ENCODE measurements around the gene ANKRD31. TPM values are rescaled to one million over a fixed set of nuclear protein-coding genes. Genes with fewer than 3 reads are reported as not detected.

Gene ANKRD31
- total RNA-seq, 1 donor from 2014 or later, result 0.12 TPM

DNA sequence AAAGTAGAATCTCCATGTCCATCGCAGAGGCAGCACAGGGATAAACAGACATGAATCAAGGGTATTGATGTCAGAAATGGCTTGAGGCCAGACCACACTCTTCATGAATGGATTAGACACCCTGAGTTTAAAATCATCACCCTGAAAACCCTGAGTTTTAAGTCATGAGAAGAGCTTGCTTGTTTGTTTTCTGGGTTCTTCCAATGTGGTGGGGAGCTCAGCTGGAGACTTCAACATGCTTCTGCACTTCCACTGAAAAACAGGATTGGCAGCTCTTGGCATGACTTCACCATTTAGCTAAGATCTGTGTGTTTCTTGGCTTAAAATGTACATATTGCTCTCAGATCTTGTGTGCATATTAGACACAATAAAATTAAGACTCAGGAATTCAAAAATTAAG, 194.2 kb downstream of the ANKRD31 start:
- TF ChIP-seq, protein P1, sequence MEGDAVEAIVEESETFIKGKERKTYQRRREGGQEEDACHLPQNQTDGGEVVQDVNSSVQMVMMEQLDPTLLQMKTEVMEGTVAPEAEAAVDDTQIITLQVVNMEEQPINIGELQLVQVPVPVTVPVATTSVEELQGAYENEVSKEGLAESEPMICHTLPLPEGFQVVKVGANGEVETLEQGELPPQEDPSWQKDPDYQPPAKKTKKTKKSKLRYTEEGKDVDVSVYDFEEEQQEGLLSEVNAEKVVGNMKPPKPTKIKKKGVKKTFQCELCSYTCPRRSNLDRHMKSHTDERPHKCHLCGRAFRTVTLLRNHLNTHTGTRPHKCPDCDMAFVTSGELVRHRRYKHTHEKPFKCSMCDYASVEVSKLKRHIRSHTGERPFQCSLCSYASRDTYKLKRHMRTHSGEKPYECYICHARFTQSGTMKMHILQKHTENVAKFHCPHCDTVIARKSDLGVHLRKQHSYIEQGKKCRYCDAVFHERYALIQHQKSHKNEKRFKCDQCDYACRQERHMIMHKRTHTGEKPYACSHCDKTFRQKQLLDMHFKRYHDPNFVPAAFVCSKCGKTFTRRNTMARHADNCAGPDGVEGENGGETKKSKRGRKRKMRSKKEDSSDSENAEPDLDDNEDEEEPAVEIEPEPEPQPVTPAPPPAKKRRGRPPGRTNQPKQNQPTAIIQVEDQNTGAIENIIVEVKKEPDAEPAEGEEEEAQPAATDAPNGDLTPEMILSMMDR (conservative IDR thresholded peaks at IDR 0.05; ENCODE audit: low read depth, low read length), result no peak
- no peak for DNase-seq (ENCODE audit: low read depth)
- no peak overlapping the region for H3K4me3 ChIP-seq (ENCODE audit: low read depth, low read length)

DNA sequence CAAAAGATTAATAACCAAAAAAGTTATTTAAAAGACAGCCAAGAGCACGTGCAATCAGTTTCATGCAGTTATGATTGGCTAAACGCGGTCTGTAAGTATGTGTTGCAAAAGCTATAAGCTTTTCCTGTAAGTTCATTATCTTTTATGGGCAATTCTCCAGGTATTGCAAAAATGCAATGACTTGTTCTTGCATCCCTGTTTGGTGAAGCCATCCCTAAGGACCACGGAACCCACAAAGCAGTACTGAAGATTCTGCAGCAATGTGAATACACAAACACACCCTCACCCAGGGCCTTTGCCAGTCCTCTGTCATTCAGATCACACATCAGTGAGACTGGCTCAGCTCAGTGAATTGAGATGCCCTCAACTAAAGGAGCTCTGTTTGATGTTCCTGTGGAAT, 195.7 kb downstream of the ANKRD31 start:
- no peak overlapping the region for H3K4me3 ChIP-seq (ENCODE audit: low read depth, low read length)
- TF ChIP-seq, protein P1 (conservative IDR thresholded peaks at IDR 0.05; ENCODE audit: low read depth, low read length), result no peak
- no peak for DNase-seq (ENCODE audit: low read depth)

DNA sequence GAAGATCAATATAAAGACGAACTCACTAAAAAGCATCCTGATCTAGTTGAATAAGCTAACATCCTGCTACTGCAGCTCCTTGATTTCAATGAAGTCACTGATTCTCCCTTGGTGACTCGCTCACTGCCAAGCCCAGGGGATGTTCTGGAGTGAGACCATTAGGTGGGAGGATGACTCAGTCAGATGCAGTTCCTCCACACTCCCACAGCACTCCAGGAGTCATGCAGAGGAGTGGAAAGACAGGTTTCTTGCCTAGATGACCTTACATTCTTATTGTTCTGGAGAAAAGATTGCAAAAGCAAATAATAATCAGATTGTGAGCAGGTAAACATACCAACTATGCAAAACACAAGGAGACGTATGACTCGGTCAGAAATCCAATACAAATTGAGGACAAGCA, 199.6 kb downstream of the ANKRD31 start:
- peak; percentile 69 for DNase-seq (ENCODE audit: low read depth)
- H3K4me3 ChIP-seq (ENCODE audit: low read depth, low read length), result no peak overlapping the region
- TF ChIP-seq, protein P1 (conservative IDR thresholded peaks at IDR 0.05; ENCODE audit: low read depth, low read length), result peak; percentile 4

DNA sequence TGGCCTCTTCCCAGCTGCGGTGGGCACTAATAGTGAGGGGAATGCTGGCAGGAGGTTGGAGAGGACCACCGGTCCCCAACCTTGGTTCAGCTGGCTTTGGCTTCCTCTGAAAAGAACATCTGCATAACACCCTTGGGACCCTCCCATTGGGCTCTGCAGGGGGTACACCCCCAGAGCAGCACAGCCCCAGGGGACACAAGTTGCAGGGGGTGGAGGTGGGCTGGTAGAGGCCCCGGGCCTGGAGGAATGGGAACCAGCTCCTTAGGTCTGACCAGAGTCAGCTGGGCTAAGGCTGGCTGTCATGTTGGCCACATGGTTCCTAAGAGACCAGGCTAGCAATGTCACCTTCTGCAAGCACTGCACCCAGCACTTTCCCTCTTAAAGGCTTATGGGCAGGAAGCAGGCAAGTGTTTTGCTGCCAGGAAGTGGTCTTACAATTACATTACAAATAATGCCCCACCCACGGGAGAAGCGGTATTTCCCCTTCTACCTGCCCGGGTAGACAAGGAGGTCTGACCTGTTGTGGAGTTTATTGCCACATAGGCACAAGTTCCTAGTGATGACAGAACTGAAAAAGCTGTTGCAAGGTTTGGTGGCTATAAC, 202.4 kb downstream of the ANKRD31 start:
- no peak overlapping the region for H3K4me3 ChIP-seq (ENCODE audit: low read depth, low read length)
- no peak for DNase-seq (ENCODE audit: low read depth)
- TF ChIP-seq, protein P1 (conservative IDR thresholded peaks at IDR 0.05; ENCODE audit: low read depth, low read length), result no peak

DNA sequence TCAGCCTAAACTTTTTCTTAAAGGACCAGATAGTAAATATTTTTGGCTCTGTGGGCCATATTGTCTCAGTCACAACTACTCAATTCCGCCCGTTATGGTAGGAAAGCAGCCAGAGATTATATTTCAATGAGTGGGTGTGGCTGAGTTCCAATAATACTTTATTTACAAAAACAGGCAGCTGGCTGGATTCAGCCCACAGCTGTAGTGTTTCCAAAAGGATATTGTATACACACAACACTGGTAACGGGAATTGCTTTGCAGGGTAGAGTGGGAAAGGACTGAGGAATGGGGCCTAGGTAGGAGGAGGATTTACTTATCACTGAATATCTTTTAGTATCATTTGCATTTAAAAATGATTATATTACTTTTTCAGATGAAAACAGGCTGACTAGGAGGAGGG, 205.3 kb downstream of the ANKRD31 start:
- DNase-seq (ENCODE audit: low read depth), result no peak
- H3K4me3 ChIP-seq (ENCODE audit: low read depth, low read length), result no peak overlapping the region
- TF ChIP-seq, protein P1 (conservative IDR thresholded peaks at IDR 0.05; ENCODE audit: low read depth, low read length), result no peak

DNA sequence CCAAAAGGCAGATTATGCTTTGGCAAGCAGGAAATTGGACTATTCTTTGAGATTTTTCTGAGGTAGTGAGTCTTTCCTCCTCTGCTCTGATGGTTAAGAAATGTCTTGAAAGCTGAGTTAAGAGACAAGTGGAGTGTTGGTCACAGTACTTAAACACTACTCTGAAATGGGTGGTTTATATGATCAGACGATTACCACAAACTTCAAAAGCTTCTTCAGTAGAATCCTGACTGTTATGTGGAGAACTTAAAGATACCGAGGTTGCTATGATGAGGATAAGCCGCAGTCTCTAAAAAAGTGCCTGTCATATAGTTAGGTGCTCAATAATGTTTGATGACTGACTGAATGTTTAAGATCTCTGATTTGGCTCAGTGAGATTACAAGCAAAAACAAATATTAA, 208.6 kb downstream of the ANKRD31 start:
- DNase-seq (ENCODE audit: low read depth), result no peak
- TF ChIP-seq, protein P1 (conservative IDR thresholded peaks at IDR 0.05; ENCODE audit: low read depth, low read length), result no peak
- no peak overlapping the region for H3K4me3 ChIP-seq (ENCODE audit: low read depth, low read length)
